H9 (cell line): ENCODE results near the gene HSPH1. TPM values are rescaled to one million over a fixed set of nuclear protein-coding genes. Genes with fewer than 3 reads are reported as not detected.
A peak's percentile ranks its signal among the peaks of the same experiment; 100 is the strongest.

Experiments
- DNase-seq: peaks from one replicate; pipeline ENCODE4 v3.0.0-alpha.2; 2017
- H2AFZ ChIP-seq: one replicate; pipeline ENCODE4 v1.6.1; 2013; ENCODE audit warnings: mild to moderate bottlenecking, low read length, control low read depth, moderate library complexity
- H2AK5ac ChIP-seq: 2 replicates; pipeline ENCODE4 v1.6.1; 2013; ENCODE audit warnings: low read length, control low read depth, mixed read lengths; ENCODE audit not compliant: insufficient read length
- H2BK120ac ChIP-seq: one replicate; pipeline ENCODE4 v1.6.1; 2013; ENCODE audit warnings: low read depth, mild to moderate bottlenecking, low read length, control low read depth, inconsistent platforms; ENCODE audit not compliant: poor library complexity, severe bottlenecking
- H2BK12ac ChIP-seq: 2 replicates; pipeline ENCODE4 v1.6.1; 2013; ENCODE audit warnings: low read length, control low read depth, mixed read lengths, low read depth; ENCODE audit not compliant: insufficient read length
- H2BK15ac ChIP-seq: 2 replicates; pipeline ENCODE4 v1.6.1; 2013; ENCODE audit warnings: low read depth, low read length, control low read depth
- H2BK20ac ChIP-seq: one replicate; pipeline ENCODE4 v1.6.1; 2013; ENCODE audit warnings: low read depth, mild to moderate bottlenecking, low read length, control low read depth, inconsistent platforms; ENCODE audit not compliant: poor library complexity, severe bottlenecking
- H2BK5ac ChIP-seq: 2 replicates; pipeline ENCODE4 v1.6.1; 2013; ENCODE audit warnings: low read length, control low read depth, mixed read lengths; ENCODE audit not compliant: insufficient read length
- H3K14ac ChIP-seq: 2 replicates; pipeline ENCODE4 v1.6.1; 2013; ENCODE audit warnings: low read length, control low read depth; ENCODE audit not compliant: insufficient read depth
- H3K18ac ChIP-seq: 2 replicates; pipeline ENCODE4 v1.6.1; 2013; ENCODE audit warnings: low read depth, mild to moderate bottlenecking, mixed read lengths, low read length, control low read depth; ENCODE audit not compliant: insufficient read length
- H3K23ac ChIP-seq: 2 replicates; pipeline ENCODE4 v1.6.1; 2013; ENCODE audit warnings: low read length, control low read depth, mixed read lengths, low read depth; ENCODE audit not compliant: insufficient read length
- H3K23me2 ChIP-seq: 2 replicates; pipeline ENCODE4 v1.6.1; 2013; ENCODE audit warnings: low read depth, mild to moderate bottlenecking, mixed read lengths, low read length, control low read depth; ENCODE audit not compliant: insufficient read length, poor library complexity, severe bottlenecking
- H3K27ac ChIP-seq: 2 replicates; pipeline ENCODE4 v1.5.1; 2013; ENCODE audit warnings: low read length, control low read depth, mixed read lengths, low read depth; ENCODE audit not compliant: insufficient read length
- H3K27me3 ChIP-seq: 2 replicates; pipeline ENCODE4 v1.6.1; 2013; ENCODE audit warnings: low read length, control low read depth, inconsistent platforms; ENCODE audit not compliant: insufficient read depth
- H3K4ac ChIP-seq: 2 replicates; pipeline ENCODE4 v1.6.1; 2013; ENCODE audit warnings: low read depth, mild to moderate bottlenecking, control low read depth, inconsistent platforms, low read length, moderate library complexity
- H3K4me1 ChIP-seq: 2 replicates; pipeline ENCODE4 v1.6.1; 2013; ENCODE audit warnings: low read length, control low read depth, inconsistent platforms; ENCODE audit not compliant: insufficient read depth
- H3K4me2 ChIP-seq: 2 replicates; pipeline ENCODE4 v1.6.1; 2013; ENCODE audit warnings: low read length, control low read depth, mixed read lengths; ENCODE audit not compliant: insufficient read length, insufficient read depth
- H3K56ac ChIP-seq: 2 replicates; pipeline ENCODE4 v1.6.1; 2013; ENCODE audit warnings: low read depth, mild to moderate bottlenecking, mixed read lengths, low read length, control low read depth; ENCODE audit not compliant: insufficient read length
- H3K79me1 ChIP-seq: 2 replicates; pipeline ENCODE4 v1.6.1; 2013; ENCODE audit warnings: low read depth, mild to moderate bottlenecking, moderate library complexity, low read length, control low read depth, inconsistent platforms; ENCODE audit not compliant: insufficient read depth, poor library complexity, severe bottlenecking
- H3K79me2 ChIP-seq: 2 replicates; pipeline ENCODE4 v1.6.1; 2013; ENCODE audit warnings: low read length, control low read depth, inconsistent platforms; ENCODE audit not compliant: insufficient read depth
- H3K9ac ChIP-seq: 2 replicates; pipeline ENCODE4 v1.6.1; 2013; ENCODE audit warnings: low read length, control low read depth, mixed read lengths; ENCODE audit not compliant: insufficient read length; ENCODE audit errors: extremely low read depth
- H3K9me3 ChIP-seq: one replicate; pipeline ENCODE4 v1.6.1; 2013; ENCODE audit warnings: low read depth, low read length, inconsistent platforms; ENCODE audit not compliant: control insufficient read depth
- H3T11ph ChIP-seq: one replicate; pipeline ENCODE4 v1.6.1; 2013; ENCODE audit warnings: mild to moderate bottlenecking, low read length, control low read depth, inconsistent platforms
- H4K20me1 ChIP-seq: one replicate; pipeline ENCODE4 v1.6.1; 2013; ENCODE audit not compliant: control insufficient read depth, insufficient read length, insufficient read depth
- H4K5ac ChIP-seq: 2 replicates; pipeline ENCODE4 v1.6.1; 2013; ENCODE audit warnings: low read depth, mild to moderate bottlenecking, mixed read lengths, low read length, control low read depth; ENCODE audit not compliant: insufficient read length
- H4K8ac ChIP-seq: replicated peaks from 2 replicates; pipeline ENCODE4 v1.6.1; 2013; ENCODE audit warnings: low read length, control low read depth, mixed read lengths, low read depth; ENCODE audit not compliant: insufficient read length
- H4K91ac ChIP-seq: 2 replicates; pipeline ENCODE4 v1.6.1; 2013; ENCODE audit warnings: low read depth, mild to moderate bottlenecking, moderate library complexity, mixed read lengths, low read length, control low read depth; ENCODE audit not compliant: insufficient read length
- H3K27ac Mint-ChIP-seq, 3 experiments: 2 replicates in 2 of 3; 3 replicates in 1 of 3; pipeline ENCODE4 v1.8.0; 2020 to 2021; ENCODE audit warnings: mixed read lengths in 3 of 3, mild to moderate bottlenecking in 1 of 3, moderate library complexity in 1 of 3
- H3K27me3 Mint-ChIP-seq: 2 replicates; pipeline ENCODE4 v1.8.0; 2021; ENCODE audit warnings: low read depth, mild to moderate bottlenecking, moderate library complexity, mixed read lengths
- H3K36me3 Mint-ChIP-seq, 3 experiments: 2 replicates in 2 of 3; 3 replicates in 1 of 3; pipeline ENCODE4 v1.8.0; 2020 to 2021; ENCODE audit warnings: low read depth in 3 of 3, mixed read lengths in 3 of 3; ENCODE audit not compliant: insufficient read depth in 1 of 3
- H3K4me1 Mint-ChIP-seq, 2 experiments: 2 replicates each; pipeline ENCODE4 v1.8.0; 2020; ENCODE audit warnings: mixed read lengths in 2 of 2
- H3K4me3 Mint-ChIP-seq, 2 experiments: 2 replicates in 1 of 2; 3 replicates in 1 of 2; pipeline ENCODE4 v1.8.0; 2020 to 2021; ENCODE audit warnings: mild to moderate bottlenecking in 2 of 2, mixed read lengths in 2 of 2, moderate library complexity in 1 of 2
- H3K9me3 Mint-ChIP-seq, 2 experiments: 2 replicates in 1 of 2; 3 replicates in 1 of 2; pipeline ENCODE4 v1.8.0; 2020; ENCODE audit warnings: mild to moderate bottlenecking in 2 of 2, mixed read lengths in 2 of 2, moderate library complexity in 1 of 2
- WGBS: extraction: QIAGEN DNeasy Blood & Tissue Kit; methylation state at CpG from one replicate; pipeline ENCODE4 v1.1.7; 2013; ENCODE audit warnings: missing lambda C conversion rate, low lambda C conversion rate, mixed read lengths; ENCODE audit not compliant: insufficient read length; ENCODE audit errors: extremely low coverage; 5-methylcytosine and 5-hydroxymethylcytosine counted together
- total RNA-seq: library from RNA; stranded (reverse); gene quantifications from 2 replicates; pipeline ENCODE4 v1.2.1, GENCODE V29; 2021
- TF ChIP-seq, protein P1 (sequence below): fragments of 200-600 bp; sonication (generic); conservative IDR thresholded peaks from 3 replicates; pipeline ENCODE4 v1.8.0; 2021; ENCODE audit warnings: antibody characterized with exemption, mild to moderate bottlenecking

The HSPH1 gene
- total RNA-seq, 1 experiment from 2014 or later = 141 TPM

DNA sequence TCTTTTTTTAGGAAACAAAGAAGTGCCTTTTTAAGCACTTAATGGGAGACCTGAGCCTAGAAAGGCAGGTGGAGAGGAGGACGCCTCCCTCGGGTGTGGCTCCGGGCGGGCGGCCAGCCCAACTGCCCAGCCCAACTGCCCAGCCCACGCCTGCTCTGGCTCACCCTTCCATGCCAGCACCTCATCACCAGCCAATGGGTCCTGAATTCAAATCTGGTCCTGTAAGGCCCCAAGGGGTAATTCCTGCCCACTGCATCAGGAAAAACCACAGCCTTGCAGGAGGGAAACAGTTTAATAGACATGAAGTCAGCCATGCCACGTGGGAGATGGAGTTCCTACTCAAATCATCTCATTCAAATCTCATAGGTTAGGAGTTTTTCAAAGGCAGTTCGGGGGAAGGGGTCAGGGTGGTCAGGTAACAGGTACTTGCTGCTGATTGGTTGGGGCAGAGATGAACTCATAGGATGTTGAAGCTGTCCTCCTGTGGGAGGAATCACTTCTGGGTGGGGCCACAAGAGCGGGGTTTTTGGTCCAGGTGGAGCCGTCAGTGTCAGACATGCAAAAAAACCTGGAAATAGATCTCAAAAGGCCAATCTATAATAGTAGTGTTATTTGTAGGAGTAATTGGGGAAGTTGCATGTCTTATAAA lies 64.9 kb downstream of the HSPH1 start:
- WGBS = no CpG with 5 or more reads among the region's 10 CpGs
- no peaks in the 10 kb centered on the region for H3K79me1 ChIP-seq
- H3K79me2 ChIP-seq = no peaks in the 10 kb centered on the region
- H3T11ph ChIP-seq = no peak overlapping the region
- H3K27ac ChIP-seq = no peak overlapping the region
- H3K9me3 ChIP-seq = no peaks in the 10 kb centered on the region
- TF ChIP-seq, protein P1, sequence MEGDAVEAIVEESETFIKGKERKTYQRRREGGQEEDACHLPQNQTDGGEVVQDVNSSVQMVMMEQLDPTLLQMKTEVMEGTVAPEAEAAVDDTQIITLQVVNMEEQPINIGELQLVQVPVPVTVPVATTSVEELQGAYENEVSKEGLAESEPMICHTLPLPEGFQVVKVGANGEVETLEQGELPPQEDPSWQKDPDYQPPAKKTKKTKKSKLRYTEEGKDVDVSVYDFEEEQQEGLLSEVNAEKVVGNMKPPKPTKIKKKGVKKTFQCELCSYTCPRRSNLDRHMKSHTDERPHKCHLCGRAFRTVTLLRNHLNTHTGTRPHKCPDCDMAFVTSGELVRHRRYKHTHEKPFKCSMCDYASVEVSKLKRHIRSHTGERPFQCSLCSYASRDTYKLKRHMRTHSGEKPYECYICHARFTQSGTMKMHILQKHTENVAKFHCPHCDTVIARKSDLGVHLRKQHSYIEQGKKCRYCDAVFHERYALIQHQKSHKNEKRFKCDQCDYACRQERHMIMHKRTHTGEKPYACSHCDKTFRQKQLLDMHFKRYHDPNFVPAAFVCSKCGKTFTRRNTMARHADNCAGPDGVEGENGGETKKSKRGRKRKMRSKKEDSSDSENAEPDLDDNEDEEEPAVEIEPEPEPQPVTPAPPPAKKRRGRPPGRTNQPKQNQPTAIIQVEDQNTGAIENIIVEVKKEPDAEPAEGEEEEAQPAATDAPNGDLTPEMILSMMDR = no peak
- H2BK15ac ChIP-seq = no peak overlapping the region
- no peaks in the 10 kb centered on the region; a peak in 1 of 5 replicates for H3K9me3 Mint-ChIP-seq
- H3K23me2 ChIP-seq = no peaks in the 10 kb centered on the region
- H3K27ac Mint-ChIP-seq = no peak overlapping the region
- H2BK12ac ChIP-seq = no peak overlapping the region
- H4K20me1 ChIP-seq = no peaks in the 10 kb centered on the region
- peaks cover 32% of the 10 kb centered on the region in 2 experiments for H3K4me1 Mint-ChIP-seq
- no peak overlapping the region for H4K5ac ChIP-seq
- no peak overlapping the region for H2AK5ac ChIP-seq
- H2BK20ac ChIP-seq = no peak overlapping the region
- H3K4me3 Mint-ChIP-seq = no peak overlapping the region
- no peak overlapping the region for H3K18ac ChIP-seq
- no peak overlapping the region for H3K56ac ChIP-seq
- H3K27me3 ChIP-seq = no peaks in the 10 kb centered on the region
- no peak overlapping the region for H3K23ac ChIP-seq
- no peak overlapping the region for H3K9ac ChIP-seq
- peak; percentile 41 for DNase-seq
- H3K4ac ChIP-seq = no peak overlapping the region
- H3K14ac ChIP-seq = no peak overlapping the region
- H3K4me2 ChIP-seq = no peak overlapping the region
- H3K27me3 Mint-ChIP-seq = peaks cover 5% of the 10 kb centered on the region
- H2BK5ac ChIP-seq = no peak overlapping the region
- no peak overlapping the region for H4K91ac ChIP-seq
- no peak overlapping the region for H2AFZ ChIP-seq
- H3K4me1 ChIP-seq = peaks cover 9% of the 10 kb centered on the region; the same call in 1 of the 2 replicates
- H3K36me3 Mint-ChIP-seq = no peaks in the 10 kb centered on the region; a peak in 1 of 7 replicates
- no peak overlapping the region for H4K8ac ChIP-seq
- H2BK120ac ChIP-seq = no peak overlapping the region
